Vagina (tissue), 2 donors: ENCODE data around the gene ARHGAP11A.
"Not testable (repeated sequence)": the region's sequence is repeated elsewhere in the genome, so short reads cannot be mapped to it uniquely, and the experiment has no call there.

ENCODE experiments used
- POLR2A ChIP-seq, 2 donors: fragments of 450-650 bp; IDR thresholded peaks; one replicate each; pipeline ENCODE4 v1.6.1; 2017; ENCODE audit warnings: antibody characterized with exemption in 2 of 2, mild to moderate bottlenecking in 2 of 2, moderate library complexity in 2 of 2
- POLR2AphosphoS5 ChIP-seq, 2 donors: sonication (generic); formaldehyde crosslinking; IDR thresholded peaks; one replicate each; pipeline ENCODE4 v1.9.0; 2017; ENCODE audit warnings: antibody characterized with exemption in 2 of 2, mild to moderate bottlenecking in 2 of 2, low read depth in 1 of 2; ENCODE audit not compliant: insufficient read depth in 1 of 2
- TF ChIP-seq, protein P1 (sequence below), 3 experiments: fragments of 450-650 bp in 2 of 3; fragments of 200-600 bp in 1 of 3; sonication (generic) in 1 of 3; IDR thresholded peaks; one replicate each; pipeline ENCODE4 v1.5.1; 2017 to 2019; ENCODE audit warnings: antibody characterized with exemption in 3 of 3, mild to moderate bottlenecking in 2 of 3, moderate library complexity in 2 of 3

- TF ChIP-seq, protein P1, sequence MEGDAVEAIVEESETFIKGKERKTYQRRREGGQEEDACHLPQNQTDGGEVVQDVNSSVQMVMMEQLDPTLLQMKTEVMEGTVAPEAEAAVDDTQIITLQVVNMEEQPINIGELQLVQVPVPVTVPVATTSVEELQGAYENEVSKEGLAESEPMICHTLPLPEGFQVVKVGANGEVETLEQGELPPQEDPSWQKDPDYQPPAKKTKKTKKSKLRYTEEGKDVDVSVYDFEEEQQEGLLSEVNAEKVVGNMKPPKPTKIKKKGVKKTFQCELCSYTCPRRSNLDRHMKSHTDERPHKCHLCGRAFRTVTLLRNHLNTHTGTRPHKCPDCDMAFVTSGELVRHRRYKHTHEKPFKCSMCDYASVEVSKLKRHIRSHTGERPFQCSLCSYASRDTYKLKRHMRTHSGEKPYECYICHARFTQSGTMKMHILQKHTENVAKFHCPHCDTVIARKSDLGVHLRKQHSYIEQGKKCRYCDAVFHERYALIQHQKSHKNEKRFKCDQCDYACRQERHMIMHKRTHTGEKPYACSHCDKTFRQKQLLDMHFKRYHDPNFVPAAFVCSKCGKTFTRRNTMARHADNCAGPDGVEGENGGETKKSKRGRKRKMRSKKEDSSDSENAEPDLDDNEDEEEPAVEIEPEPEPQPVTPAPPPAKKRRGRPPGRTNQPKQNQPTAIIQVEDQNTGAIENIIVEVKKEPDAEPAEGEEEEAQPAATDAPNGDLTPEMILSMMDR (IDR thresholded peaks at IDR 0.05) = not testable (repeated sequence)
- TF ChIP-seq POLR2A (IDR thresholded peaks at IDR 0.05); POLR2AphosphoS5 (IDR thresholded peaks at IDR 0.05; ENCODE audit: insufficient read depth in 1 of 2, low read depth in 1 of 2): not testable (repeated sequence)
Observed at GRCh38 chr15:32615871-32616426, 645 bp downstream of the ARHGAP11A start.
